WTC11 (cell line): ENCODE results near the gene BTBD19. TPM values are rescaled to one million over a fixed set of nuclear protein-coding genes. Genes with fewer than 3 reads are reported as not detected.

Source experiments
- ATAC-seq: fragments of 200-7000 bp; cut with Tn5 transposase; 2 replicates; pipeline ENCODE4 v1.10.0; 2021; ENCODE audit warnings: mild to moderate bottlenecking, moderate library complexity
- CTCF ChIA-PET: fragments of 300-600 bp; sonication (Branson Sonifier 250); formaldehyde crosslinking; loops from one replicate; lab custom pipeline; 2021; ENCODE audit warnings: antibody characterized with exemption; lab: Charles Lee
- POLR2A ChIA-PET: fragments of 350-600 bp; sonication (Branson Sonifier 250); formaldehyde crosslinking; loops from one replicate; lab custom pipeline; 2021; ENCODE audit warnings: antibody characterized with exemption; lab: Charles Lee
- DNase-seq: peaks from one replicate; pipeline ENCODE4 v3.0.0; 2021; ENCODE audit warnings: low spot score
- H3K27ac Mint-ChIP-seq: 2 replicates; pipeline ENCODE4 v1.8.0; 2021; ENCODE audit warnings: mixed read lengths
- H3K27me3 Mint-ChIP-seq: 2 replicates; pipeline ENCODE4 v1.8.0; 2021; ENCODE audit warnings: low read depth, mild to moderate bottlenecking, moderate library complexity, mixed read lengths
- H3K36me3 Mint-ChIP-seq: 2 replicates; pipeline ENCODE4 v1.8.0; 2021; ENCODE audit warnings: mixed read lengths
- H3K4me1 Mint-ChIP-seq: 2 replicates; pipeline ENCODE4 v1.8.0; 2022; ENCODE audit warnings: mixed read lengths
- H3K4me3 Mint-ChIP-seq: 2 replicates; pipeline ENCODE4 v1.8.0; 2021; ENCODE audit warnings: mild to moderate bottlenecking, moderate library complexity, mixed read lengths
- H3K9me3 Mint-ChIP-seq: 2 replicates; pipeline ENCODE4 v1.8.0; 2021; ENCODE audit warnings: mixed read lengths
- ATF2 ChIP-seq: sonication (generic); formaldehyde crosslinking; IDR thresholded peaks from 2 replicates; pipeline ENCODE4 v1.8.1; 2022; ENCODE audit warnings: low read depth, missing genetic modification reagents, borderline replicate concordance
- CTCF ChIP-seq: fragments of 200-600 bp; IDR thresholded peaks from 2 replicates; pipeline ENCODE4 v1.8.0; 2022; ENCODE audit warnings: antibody characterized with exemption
- E2F1 ChIP-seq: sonication (generic); formaldehyde crosslinking; IDR thresholded peaks from 2 replicates; pipeline ENCODE4 v1.8.0; 2022; ENCODE audit warnings: mild to moderate bottlenecking, missing genetic modification reagents
- ELF4 ChIP-seq: sonication (generic); formaldehyde crosslinking; IDR thresholded peaks from 2 replicates; pipeline ENCODE4 v1.8.1; 2022; ENCODE audit warnings: low read depth, mild to moderate bottlenecking, moderate library complexity, missing genetic modification reagents
- FOXJ3 ChIP-seq: sonication (generic); formaldehyde crosslinking; IDR thresholded peaks from 2 replicates; pipeline ENCODE4 v1.9.0; 2021; ENCODE audit warnings: missing genetic modification reagents, mild to moderate bottlenecking, borderline replicate concordance
- GRHL2 ChIP-seq: fragments of 250-450 bp; sonication (Bioruptor Pico); IDR thresholded peaks from 2 replicates; pipeline ENCODE4 v1.8.0; 2022; ENCODE audit warnings: mild to moderate bottlenecking, moderate library complexity; ENCODE audit not compliant: insufficient replicate concordance, severe bottlenecking
- IRF2 ChIP-seq: sonication (generic); formaldehyde crosslinking; IDR thresholded peaks from 2 replicates; pipeline ENCODE4 v1.8.0; 2022; ENCODE audit warnings: low read depth, missing genetic modification reagents, borderline replicate concordance
- MXD4 ChIP-seq: fragments of 250-450 bp; sonication (Bioruptor Pico); IDR thresholded peaks from 2 replicates; pipeline ENCODE4 v1.8.0; 2021; ENCODE audit warnings: mild to moderate bottlenecking, moderate library complexity, borderline replicate concordance
- MYBL2 ChIP-seq: sonication (generic); formaldehyde crosslinking; IDR thresholded peaks from 2 replicates; pipeline ENCODE4 v1.8.1; 2023; ENCODE audit warnings: mild to moderate bottlenecking, moderate library complexity, missing genetic modification reagents
- NR2C2 ChIP-seq: sonication (generic); formaldehyde crosslinking; IDR thresholded peaks from 2 replicates; pipeline ENCODE4 v1.8.0; 2022; ENCODE audit warnings: mild to moderate bottlenecking, missing genetic modification reagents
- NR3C1 ChIP-seq: sonication (generic); formaldehyde crosslinking; conservative IDR thresholded peaks from 2 replicates; pipeline ENCODE4 v1.8.1; 2023; ENCODE audit warnings: low read depth, mild to moderate bottlenecking, missing genetic modification reagents
- RORB ChIP-seq: fragments of 250-450 bp; sonication (Bioruptor Pico); IDR thresholded peaks from 2 replicates; pipeline ENCODE4 v1.9.0; 2021; ENCODE audit warnings: mild to moderate bottlenecking
- SP1 ChIP-seq: sonication (generic); formaldehyde crosslinking; conservative IDR thresholded peaks from 2 replicates; pipeline ENCODE4 v1.8.1; 2022; ENCODE audit warnings: missing genetic modification reagents
- ZNF121 ChIP-seq: sonication (generic); formaldehyde crosslinking; IDR thresholded peaks from 2 replicates; pipeline ENCODE4 v1.8.0; 2023; ENCODE audit warnings: missing genetic modification reagents
- total RNA-seq: library from RNA; stranded (reverse); gene quantifications from 3 replicates; pipeline ENCODE4 v1.2.3, GENCODE V29; 2021
- TF ChIP-seq, protein P1 (sequence below): sonication (generic); formaldehyde crosslinking; IDR thresholded peaks from 2 replicates; pipeline ENCODE4 v1.8.1; 2022; ENCODE audit warnings: mild to moderate bottlenecking, moderate library complexity, missing genetic modification reagents
- TF ChIP-seq, protein P2 (sequence below): sonication (generic); formaldehyde crosslinking; IDR thresholded peaks from 2 replicates; pipeline ENCODE4 v1.8.0; 2023; ENCODE audit warnings: missing genetic modification reagents, mild to moderate bottlenecking, borderline replicate concordance
- TF ChIP-seq, protein P3 (sequence below): sonication (generic); formaldehyde crosslinking; IDR thresholded peaks from 2 replicates; pipeline ENCODE4 v1.8.0; 2022; ENCODE audit warnings: mild to moderate bottlenecking, missing genetic modification reagents
- TF ChIP-seq, protein P4 (sequence below): fragments of 250-450 bp; sonication (Bioruptor Pico); IDR thresholded peaks from 2 replicates; pipeline ENCODE4 v1.9.0; 2021; ENCODE audit warnings: moderate library complexity, mild to moderate bottlenecking, inconsistent platforms, borderline replicate concordance
- TF ChIP-seq, protein P5 (sequence below): fragments of 250-450 bp; sonication (Bioruptor Pico); IDR thresholded peaks from 2 replicates; pipeline ENCODE4 v1.9.0; 2021; ENCODE audit warnings: mild to moderate bottlenecking, borderline replicate concordance

BTBD19 gene
- total RNA-seq, 1 experiment from 2014 or later, result 1.7 TPM

DNA sequence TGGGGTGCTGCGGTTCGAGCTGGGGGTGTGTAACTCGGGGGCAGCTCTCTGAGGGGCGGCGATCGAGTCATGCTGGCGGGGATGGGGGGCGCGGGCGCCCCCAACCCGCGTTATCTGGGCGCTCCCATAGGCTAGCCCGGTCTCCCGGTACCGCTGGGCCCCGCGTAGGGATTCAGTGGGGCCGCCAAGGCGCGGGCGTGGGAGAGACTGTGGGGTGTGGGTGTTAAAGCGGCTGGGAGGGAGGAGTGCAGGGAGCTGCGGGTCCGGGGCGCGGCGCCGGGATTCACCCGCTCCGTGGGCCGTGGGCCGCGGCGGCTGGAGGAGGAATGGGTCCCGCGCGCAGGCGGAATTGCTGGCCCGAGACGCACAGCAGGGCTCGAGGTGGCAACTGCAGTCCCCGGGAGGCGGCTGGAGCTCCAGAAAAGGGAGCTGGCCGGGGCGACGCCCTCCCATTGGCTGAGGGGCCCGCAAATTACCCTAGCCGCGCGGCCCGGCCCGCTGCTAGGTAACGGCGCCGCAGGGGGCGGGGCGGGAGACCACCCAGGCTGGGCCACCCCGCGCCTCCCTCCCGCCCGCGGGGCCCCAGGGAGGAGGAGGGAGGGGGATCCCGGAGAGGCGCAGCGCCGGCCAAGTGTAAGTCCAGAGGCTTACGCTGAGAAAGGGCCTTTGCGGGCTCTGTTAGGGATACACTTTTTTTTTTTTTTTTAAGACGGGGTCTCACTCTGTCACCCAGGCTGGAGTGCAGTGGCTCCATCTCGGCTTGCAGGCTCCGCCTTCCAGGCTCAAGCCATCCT is 34.7 kb downstream of the BTBD19 start, which contains the start of gene PTCH2:
Gene PTCH2 (minus strand): TSS at position 392 of the 794 bp plus-strand sequence. CDS start 321 bp downstream, at position 71.
- no peaks in the 10 kb centered on the region for H3K9me3 Mint-ChIP-seq
- CTCF ChIA-PET, result interaction anchor here (0.7 to 1.9 kb wide), 11 partner anchors 11 to 460 kb away, joined by 3 to 11 read pairs (median 4); partner anchors contain the start of genes PLK3 and RNU5D-1
- peak; percentile 93 for ATAC-seq
- peak; percentile 91 for DNase-seq
- H3K4me1 Mint-ChIP-seq, result peaks cover 4% of the 10 kb centered on the region; the same call in 1 of the 2 replicates
- no peak within 1 kb of the TSS for H3K27ac Mint-ChIP-seq
- H3K36me3 Mint-ChIP-seq, result no peaks in the 10 kb centered on the region
- POLR2A ChIA-PET, result interaction anchor here (0.6 to 1.8 kb wide), 7 partner anchors 13 to 364 kb away, joined by 3 to 8 read pairs (median 4); partner anchors contain the start of genes BTBD19, HECTD3 and UROD
- peaks cover 29% of the 10 kb centered on the region for H3K27me3 Mint-ChIP-seq
- peak within 1 kb of the TSS; percentile 67 for H3K4me3 Mint-ChIP-seq
- TF ChIP-seq, protein P1, sequence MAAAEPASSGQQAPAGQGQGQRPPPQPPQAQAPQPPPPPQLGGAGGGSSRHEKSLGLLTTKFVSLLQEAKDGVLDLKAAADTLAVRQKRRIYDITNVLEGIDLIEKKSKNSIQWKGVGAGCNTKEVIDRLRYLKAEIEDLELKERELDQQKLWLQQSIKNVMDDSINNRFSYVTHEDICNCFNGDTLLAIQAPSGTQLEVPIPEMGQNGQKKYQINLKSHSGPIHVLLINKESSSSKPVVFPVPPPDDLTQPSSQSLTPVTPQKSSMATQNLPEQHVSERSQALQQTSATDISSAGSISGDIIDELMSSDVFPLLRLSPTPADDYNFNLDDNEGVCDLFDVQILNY (CRISPR knock-in tag), result 0 out of 2 replicates have a peak, but pooled peaks have one; percentile 51
- TF ChIP-seq, protein P2, sequence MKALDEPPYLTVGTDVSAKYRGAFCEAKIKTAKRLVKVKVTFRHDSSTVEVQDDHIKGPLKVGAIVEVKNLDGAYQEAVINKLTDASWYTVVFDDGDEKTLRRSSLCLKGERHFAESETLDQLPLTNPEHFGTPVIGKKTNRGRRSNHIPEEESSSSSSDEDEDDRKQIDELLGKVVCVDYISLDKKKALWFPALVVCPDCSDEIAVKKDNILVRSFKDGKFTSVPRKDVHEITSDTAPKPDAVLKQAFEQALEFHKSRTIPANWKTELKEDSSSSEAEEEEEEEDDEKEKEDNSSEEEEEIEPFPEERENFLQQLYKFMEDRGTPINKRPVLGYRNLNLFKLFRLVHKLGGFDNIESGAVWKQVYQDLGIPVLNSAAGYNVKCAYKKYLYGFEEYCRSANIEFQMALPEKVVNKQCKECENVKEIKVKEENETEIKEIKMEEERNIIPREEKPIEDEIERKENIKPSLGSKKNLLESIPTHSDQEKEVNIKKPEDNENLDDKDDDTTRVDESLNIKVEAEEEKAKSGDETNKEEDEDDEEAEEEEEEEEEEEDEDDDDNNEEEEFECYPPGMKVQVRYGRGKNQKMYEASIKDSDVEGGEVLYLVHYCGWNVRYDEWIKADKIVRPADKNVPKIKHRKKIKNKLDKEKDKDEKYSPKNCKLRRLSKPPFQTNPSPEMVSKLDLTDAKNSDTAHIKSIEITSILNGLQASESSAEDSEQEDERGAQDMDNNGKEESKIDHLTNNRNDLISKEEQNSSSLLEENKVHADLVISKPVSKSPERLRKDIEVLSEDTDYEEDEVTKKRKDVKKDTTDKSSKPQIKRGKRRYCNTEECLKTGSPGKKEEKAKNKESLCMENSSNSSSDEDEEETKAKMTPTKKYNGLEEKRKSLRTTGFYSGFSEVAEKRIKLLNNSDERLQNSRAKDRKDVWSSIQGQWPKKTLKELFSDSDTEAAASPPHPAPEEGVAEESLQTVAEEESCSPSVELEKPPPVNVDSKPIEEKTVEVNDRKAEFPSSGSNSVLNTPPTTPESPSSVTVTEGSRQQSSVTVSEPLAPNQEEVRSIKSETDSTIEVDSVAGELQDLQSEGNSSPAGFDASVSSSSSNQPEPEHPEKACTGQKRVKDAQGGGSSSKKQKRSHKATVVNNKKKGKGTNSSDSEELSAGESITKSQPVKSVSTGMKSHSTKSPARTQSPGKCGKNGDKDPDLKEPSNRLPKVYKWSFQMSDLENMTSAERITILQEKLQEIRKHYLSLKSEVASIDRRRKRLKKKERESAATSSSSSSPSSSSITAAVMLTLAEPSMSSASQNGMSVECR, result peak; percentile 69; the same call in 1 of the 2 replicates
- TF ChIP-seq ATF2 (CRISPR knock-in tag) (no peak), GRHL2 (CRISPR knock-in tag) (no peak), RORB (no peak), ZNF121 (no peak), FOXJ3 (CRISPR knock-in tag) (no peak), MXD4 (CRISPR knock-in tag) (no peak), ELF4 (CRISPR knock-in tag) (no peak), MYBL2 (no peak), CTCF (no peak), E2F1 (CRISPR knock-in tag) (no peak), IRF2 (CRISPR knock-in tag) (no peak), SP1 (CRISPR knock-in tag) (peak; percentile 43; the same call in 1 of the 2 replicates), NR2C2 (CRISPR knock-in tag) (no peak), NR3C1 (CRISPR knock-in tag) (no peak)
- TF ChIP-seq, protein P3, sequence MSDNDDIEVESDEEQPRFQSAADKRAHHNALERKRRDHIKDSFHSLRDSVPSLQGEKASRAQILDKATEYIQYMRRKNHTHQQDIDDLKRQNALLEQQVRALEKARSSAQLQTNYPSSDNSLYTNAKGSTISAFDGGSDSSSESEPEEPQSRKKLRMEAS (CRISPR knock-in tag), result no peak
- TF ChIP-seq, protein P4, sequence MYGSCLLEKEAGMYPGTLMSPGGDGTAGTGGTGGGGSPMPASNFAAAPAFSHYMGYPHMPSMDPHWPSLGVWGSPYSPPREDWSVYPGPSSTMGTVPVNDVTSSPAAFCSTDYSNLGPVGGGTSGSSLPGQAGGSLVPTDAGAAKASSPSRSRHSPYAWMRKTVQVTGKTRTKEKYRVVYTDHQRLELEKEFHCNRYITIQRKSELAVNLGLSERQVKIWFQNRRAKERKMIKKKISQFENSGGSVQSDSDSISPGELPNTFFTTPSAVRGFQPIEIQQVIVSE (CRISPR knock-in tag), result no peak
- TF ChIP-seq, protein P5, sequence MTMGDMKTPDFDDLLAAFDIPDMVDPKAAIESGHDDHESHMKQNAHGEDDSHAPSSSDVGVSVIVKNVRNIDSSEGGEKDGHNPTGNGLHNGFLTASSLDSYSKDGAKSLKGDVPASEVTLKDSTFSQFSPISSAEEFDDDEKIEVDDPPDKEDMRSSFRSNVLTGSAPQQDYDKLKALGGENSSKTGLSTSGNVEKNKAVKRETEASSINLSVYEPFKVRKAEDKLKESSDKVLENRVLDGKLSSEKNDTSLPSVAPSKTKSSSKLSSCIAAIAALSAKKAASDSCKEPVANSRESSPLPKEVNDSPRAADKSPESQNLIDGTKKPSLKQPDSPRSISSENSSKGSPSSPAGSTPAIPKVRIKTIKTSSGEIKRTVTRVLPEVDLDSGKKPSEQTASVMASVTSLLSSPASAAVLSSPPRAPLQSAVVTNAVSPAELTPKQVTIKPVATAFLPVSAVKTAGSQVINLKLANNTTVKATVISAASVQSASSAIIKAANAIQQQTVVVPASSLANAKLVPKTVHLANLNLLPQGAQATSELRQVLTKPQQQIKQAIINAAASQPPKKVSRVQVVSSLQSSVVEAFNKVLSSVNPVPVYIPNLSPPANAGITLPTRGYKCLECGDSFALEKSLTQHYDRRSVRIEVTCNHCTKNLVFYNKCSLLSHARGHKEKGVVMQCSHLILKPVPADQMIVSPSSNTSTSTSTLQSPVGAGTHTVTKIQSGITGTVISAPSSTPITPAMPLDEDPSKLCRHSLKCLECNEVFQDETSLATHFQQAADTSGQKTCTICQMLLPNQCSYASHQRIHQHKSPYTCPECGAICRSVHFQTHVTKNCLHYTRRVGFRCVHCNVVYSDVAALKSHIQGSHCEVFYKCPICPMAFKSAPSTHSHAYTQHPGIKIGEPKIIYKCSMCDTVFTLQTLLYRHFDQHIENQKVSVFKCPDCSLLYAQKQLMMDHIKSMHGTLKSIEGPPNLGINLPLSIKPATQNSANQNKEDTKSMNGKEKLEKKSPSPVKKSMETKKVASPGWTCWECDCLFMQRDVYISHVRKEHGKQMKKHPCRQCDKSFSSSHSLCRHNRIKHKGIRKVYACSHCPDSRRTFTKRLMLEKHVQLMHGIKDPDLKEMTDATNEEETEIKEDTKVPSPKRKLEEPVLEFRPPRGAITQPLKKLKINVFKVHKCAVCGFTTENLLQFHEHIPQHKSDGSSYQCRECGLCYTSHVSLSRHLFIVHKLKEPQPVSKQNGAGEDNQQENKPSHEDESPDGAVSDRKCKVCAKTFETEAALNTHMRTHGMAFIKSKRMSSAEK (CRISPR knock-in tag), result no peak
